GM18907 (cell line): ENCODE measurements around the gene METTL16.

ENCODE experiments used
- ATAC-seq: cut with Tn5 transposase; IDR thresholded peaks from one replicate; pipeline ENCODE4 v1.9.1; 2021; ENCODE audit warnings: mild to moderate bottlenecking, moderate library complexity; ENCODE audit not compliant: unreplicated experiment

The METTL16 gene

GRCh38 chr17:2368359-2368758, 143.3 kb downstream of the METTL16 start:
- ATAC-seq: no peak

- ATAC-seq: no peak
These were observed 144.8 kb downstream of the METTL16 start for GRCh38 chr17:2366747-2367494.
